HEK293 (cell line): ENCODE data around the gene SAMD1.

Experiments used
- CTCF ChIA-PET: fragments of 350-600 bp; formaldehyde crosslinking; extraction: SDS; loops from one replicate; lab custom pipeline; 2021; ENCODE audit warnings: antibody characterized with exemption; lab: Yijun Ruan, JAX
- POLR2A ChIA-PET: fragments of 300-600 bp; formaldehyde crosslinking; extraction: SDS; loops from one replicate; lab custom pipeline; 2020; ENCODE audit warnings: antibody characterized with exemption, inconsistent platforms; lab: Yijun Ruan, JAX
- H3K27ac ChIP-seq: fragments of 200-500 bp; sonication (Bioruptor generic); 2 replicates; pipeline ENCODE4 v1.5.1; 2014; ENCODE audit warnings: low read depth, low read length, control low read depth, inconsistent platforms; ENCODE audit errors: extremely low read depth
- H3K36me3 ChIP-seq, 2 experiments: fragments of 200-500 bp in 1 of 2; sonication (Bioruptor generic) in 1 of 2; 1 replicate in 1 of 2; 2 replicates in 1 of 2; pipeline ENCODE4 v1.5.1; 2014 to 2017; ENCODE audit warnings: inconsistent platforms in 2 of 2, low read length in 2 of 2; ENCODE audit not compliant: control insufficient read depth in 2 of 2, insufficient read depth in 1 of 2
- H3K4me1 ChIP-seq: fragments of 200-500 bp; sonication (Bioruptor generic); 2 replicates; pipeline ENCODE4 v1.5.1; 2014; ENCODE audit warnings: mild to moderate bottlenecking, low read length, inconsistent platforms; ENCODE audit not compliant: control insufficient read depth, insufficient read depth
- H3K4me3 ChIP-seq: 2 replicates; pipeline ENCODE4 v1.5.1; 2011; ENCODE audit warnings: low read depth, mild to moderate bottlenecking, control low read depth, low read length, moderate library complexity
- H3K9me3 ChIP-seq: fragments of 200-500 bp; sonication (Bioruptor generic); 2 replicates; pipeline ENCODE4 v1.5.1; 2014; ENCODE audit warnings: low read depth, low read length, inconsistent platforms; ENCODE audit not compliant: control insufficient read depth, insufficient read depth
- GLI2 ChIP-seq: fragments of 450-650 bp; formaldehyde crosslinking; IDR thresholded peaks from 2 replicates; pipeline ENCODE4; 2017; ENCODE audit warnings: missing biosample characterization, missing genetic modification characterization, low read depth, borderline replicate concordance
- GLIS1 ChIP-seq: fragments of 450-650 bp; formaldehyde crosslinking; IDR thresholded peaks from 2 replicates; pipeline ENCODE4 v1.5.1; 2016; ENCODE audit warnings: missing biosample characterization, missing genetic modification characterization
- INSM2 ChIP-seq: fragments of 450-650 bp; formaldehyde crosslinking; IDR thresholded peaks from 2 replicates; pipeline ENCODE4 v1.5.1; 2016; ENCODE audit warnings: missing biosample characterization, missing genetic modification characterization
- KLF8 ChIP-seq: fragments of 450-650 bp; formaldehyde crosslinking; IDR thresholded peaks from 2 replicates; pipeline ENCODE4 v1.5.1; 2016; ENCODE audit warnings: missing biosample characterization, missing genetic modification characterization
- PATZ1 ChIP-seq: fragments of 450-650 bp; formaldehyde crosslinking; IDR thresholded peaks from 2 replicates; pipeline ENCODE4 v1.5.1; 2016; ENCODE audit warnings: missing biosample characterization, missing genetic modification characterization
- REST ChIP-seq: fragments of 450-650 bp; formaldehyde crosslinking; IDR thresholded peaks from 2 replicates; pipeline ENCODE4 v1.5.1; 2016; ENCODE audit warnings: missing biosample characterization, missing genetic modification characterization
- SP2 ChIP-seq: fragments of 450-650 bp; formaldehyde crosslinking; IDR thresholded peaks from 2 replicates; pipeline ENCODE4 v1.5.1; 2016; ENCODE audit warnings: missing biosample characterization, missing genetic modification characterization
- WT1 ChIP-seq: fragments of 450-650 bp; formaldehyde crosslinking; IDR thresholded peaks from 2 replicates; pipeline ENCODE4 v1.5.1; 2016; ENCODE audit warnings: missing biosample characterization, missing genetic modification characterization
- ZBTB8A ChIP-seq: fragments of 450-650 bp; formaldehyde crosslinking; IDR thresholded peaks from 2 replicates; pipeline ENCODE4 v1.5.1; 2016; ENCODE audit warnings: missing biosample characterization, missing genetic modification characterization
- ZNF114 ChIP-seq: fragments of 450-650 bp; formaldehyde crosslinking; IDR thresholded peaks from 2 replicates; pipeline ENCODE4 v1.5.0; 2017; ENCODE audit warnings: missing biosample characterization, missing genetic modification characterization
- ZNF121 ChIP-seq: fragments of 450-650 bp; formaldehyde crosslinking; IDR thresholded peaks from 2 replicates; pipeline ENCODE4 v1.5.1; 2016; ENCODE audit warnings: missing biosample characterization, missing genetic modification characterization
- ZNF133 ChIP-seq: fragments of 450-650 bp; formaldehyde crosslinking; IDR thresholded peaks from 2 replicates; pipeline ENCODE4 v1.5.1; 2016; ENCODE audit warnings: missing biosample characterization, missing genetic modification characterization
- ZNF146 ChIP-seq: fragments of 450-650 bp; formaldehyde crosslinking; IDR thresholded peaks from 2 replicates; pipeline ENCODE4 v1.5.1; 2016; ENCODE audit warnings: missing biosample characterization, missing genetic modification characterization
- ZNF221 ChIP-seq: fragments of 450-650 bp; formaldehyde crosslinking; IDR thresholded peaks from 2 replicates; pipeline ENCODE4 v1.5.1; 2017; ENCODE audit warnings: missing biosample characterization, missing genetic modification characterization, borderline replicate concordance
- ZNF324 ChIP-seq: fragments of 450-650 bp; formaldehyde crosslinking; IDR thresholded peaks from 2 replicates; pipeline ENCODE4 v1.5.1; 2016; ENCODE audit warnings: missing biosample characterization, missing genetic modification characterization
- ZNF335 ChIP-seq: fragments of 450-650 bp; formaldehyde crosslinking; conservative IDR thresholded peaks from 2 replicates; pipeline ENCODE4 v1.5.1; 2016; ENCODE audit warnings: missing biosample characterization, missing genetic modification characterization
- ZNF341 ChIP-seq: fragments of 450-650 bp; formaldehyde crosslinking; IDR thresholded peaks from 2 replicates; pipeline ENCODE4; 2016; ENCODE audit warnings: low read depth, missing biosample characterization, missing genetic modification characterization
- ZNF398 ChIP-seq: fragments of 450-650 bp; formaldehyde crosslinking; IDR thresholded peaks from 2 replicates; pipeline ENCODE4 v1.5.1; 2017; ENCODE audit warnings: missing biosample characterization, missing genetic modification characterization
- ZNF404 ChIP-seq: fragments of 450-650 bp; formaldehyde crosslinking; IDR thresholded peaks from 2 replicates; pipeline ENCODE4 v1.5.1; 2017; ENCODE audit warnings: missing biosample characterization, missing genetic modification characterization
- ZNF558 ChIP-seq: fragments of 450-650 bp; formaldehyde crosslinking; IDR thresholded peaks from 2 replicates; pipeline ENCODE4 v1.5.1; 2016; ENCODE audit warnings: missing biosample characterization, missing genetic modification characterization
- ZNF561 ChIP-seq: fragments of 450-650 bp; IDR thresholded peaks from 2 replicates; pipeline ENCODE4 v1.5.1; 2018; ENCODE audit warnings: missing biosample characterization, missing genetic modification characterization, borderline replicate concordance
- ZNF596 ChIP-seq: fragments of 450-650 bp; IDR thresholded peaks from 2 replicates; pipeline ENCODE4 v1.5.0; 2018; ENCODE audit warnings: missing biosample characterization, mild to moderate bottlenecking, missing genetic modification characterization, moderate library complexity
- ZNF626 ChIP-seq: fragments of 450-650 bp; sonication (Bioruptor Pico); formaldehyde crosslinking; IDR thresholded peaks from 2 replicates; pipeline ENCODE4 v1.5.1; 2018; ENCODE audit warnings: missing biosample characterization, missing genetic modification characterization, inconsistent platforms
- ZNF660 ChIP-seq: fragments of 450-650 bp; IDR thresholded peaks from 2 replicates; pipeline ENCODE4 v1.5.1; 2018; ENCODE audit warnings: missing biosample characterization, mild to moderate bottlenecking, missing genetic modification characterization
- ZNF76 ChIP-seq: fragments of 450-650 bp; formaldehyde crosslinking; IDR thresholded peaks from 2 replicates; pipeline ENCODE4; 2016; ENCODE audit warnings: low read depth, missing biosample characterization, missing genetic modification characterization, borderline replicate concordance
- ZNF768 ChIP-seq: fragments of 450-650 bp; formaldehyde crosslinking; IDR thresholded peaks from 2 replicates; pipeline ENCODE4 v1.5.1; 2018; ENCODE audit warnings: missing biosample characterization, mild to moderate bottlenecking, missing genetic modification characterization
- ZNF776 ChIP-seq: fragments of 450-650 bp; formaldehyde crosslinking; IDR thresholded peaks from 2 replicates; pipeline ENCODE4 v1.5.0; 2017; ENCODE audit warnings: missing biosample characterization, missing genetic modification characterization, borderline replicate concordance
- ZNF830 ChIP-seq: fragments of 450-650 bp; IDR thresholded peaks from 2 replicates; pipeline ENCODE4 v1.5.0; 2018; ENCODE audit warnings: missing biosample characterization, missing genetic modification characterization, low read depth, mild to moderate bottlenecking, moderate library complexity
- ZSCAN18 ChIP-seq: fragments of 450-650 bp; formaldehyde crosslinking; IDR thresholded peaks from 2 replicates; pipeline ENCODE4 v1.5.1; 2016; ENCODE audit warnings: missing biosample characterization, missing genetic modification characterization

The SAMD1 gene

GRCh38 chr19:14090509-14091080 lies at the start of gene SAMD1:
TSS of gene SAMD1 (minus strand) at chr19:14090751.
- Histone ChIP-seq H3K36me3 (peaks cover 4 to 14% of the 10 kb centered on the region in 2 experiments; a peak in 2 of 3 replicates), H3K9me3 (no peaks in the 10 kb centered on the region), H3K27ac (peak within 1 kb of the TSS; percentile 68; the same call in 1 of the 2 replicates), H3K4me1 (no peaks in the 10 kb centered on the region), H3K4me3 (peak within 1 kb of the TSS; percentile 52)
- ChIA-PET CTCF (interaction anchor here (0.9 kb wide), 1 partner anchor 9 kb away, joined by 3 read pairs; no protein-coding TSS in a partner anchor), POLR2A (interaction anchor here (1.4 kb wide), 1 partner anchor 46 kb away, joined by 3 read pairs; no protein-coding TSS in a partner anchor)
- TF ChIP-seq ZNF133, result no peak
- TF ChIP-seq ZSCAN18 (tag by site-specific recombination), result no peak
- no peak for TF ChIP-seq GLI2 (tag by site-specific recombination)
- TF ChIP-seq GLIS1, result 0 out of 2 replicates have a peak, but pooled peaks have one; percentile 11
- TF ChIP-seq ZNF596 (tag by site-specific recombination), result peak; percentile 85
- TF ChIP-seq ZNF776 (tag by site-specific recombination), result no peak
- TF ChIP-seq ZNF404 (tag by site-specific recombination), result no peak
- no peak for TF ChIP-seq ZNF660 (tag by site-specific recombination)
- TF ChIP-seq ZNF768 (tag by site-specific recombination), result no peak
- TF ChIP-seq ZNF221 (tag by site-specific recombination), result no peak
- no peak for TF ChIP-seq ZNF561 (tag by site-specific recombination)
- TF ChIP-seq ZNF114 (tag by site-specific recombination), result no peak
- no peak for TF ChIP-seq INSM2 (tag by site-specific recombination)
- no peak for TF ChIP-seq ZNF121
- no peak for TF ChIP-seq ZNF324
- no peak for TF ChIP-seq WT1 (tag by site-specific recombination)
- peak; percentile 93 for TF ChIP-seq ZNF341 (tag by site-specific recombination)
- no peak for TF ChIP-seq SP2 (tag by site-specific recombination)
- peak; percentile 45; the same call in 1 of the 2 replicates for TF ChIP-seq KLF8
- no peak for TF ChIP-seq ZNF76 (tag by site-specific recombination)
- no peak for TF ChIP-seq REST
- peak; percentile 50; the same call in 1 of the 2 replicates for TF ChIP-seq PATZ1 (tag by site-specific recombination)
- TF ChIP-seq ZNF398 (tag by site-specific recombination), result peak; percentile 82
- TF ChIP-seq ZNF335 (tag by site-specific recombination), result peak; percentile 70
- no peak for TF ChIP-seq ZNF146 (tag by site-specific recombination)
- peak; percentile 13 for TF ChIP-seq ZBTB8A (tag by site-specific recombination)
- TF ChIP-seq ZNF626 (tag by site-specific recombination), result no peak
- TF ChIP-seq ZNF558 (tag by site-specific recombination), result no peak
- TF ChIP-seq ZNF830, result no peak
